Left renal pelvis (tissue), 4 donors: ENCODE measurements around the gene VASH2. TPM values are rescaled to one million over a fixed set of nuclear protein-coding genes. Genes with fewer than 3 reads are reported as not detected.
"Not testable (repeated sequence)": the region's sequence is repeated elsewhere in the genome, so short reads cannot be mapped to it uniquely, and the experiment has no call there.

Source experiments
- DNase-seq, 4 donors: peaks; one replicate each; pipeline ENCODE4 v3.0.0-alpha.2; 2013; ENCODE audit warnings: low read depth in 4 of 4, low spot score in 3 of 4
- polyA plus RNA-seq, 4 donors: library from polyadenylated mRNA; unstranded; fragments of 120-200 nt; gene quantifications; one replicate each; pipeline ENCODE4 v1.2.1, GENCODE V29; 2013; ENCODE audit not compliant: insufficient read length in 4 of 4

VASH2 gene
- polyA plus RNA-seq, 4 donors, result 21.8 to 39.1 (median 28.9) TPM

- DNase-seq, result no peak
Measured at GRCh38 chr1:213017447-213018273, 67.3 kb downstream of the VASH2 start.

GRCh38 chr1:213019450-213019849, 69.1 kb downstream of the VASH2 start:
- no peak for DNase-seq

GRCh38 chr1:213020016-213020415, 69.7 kb downstream of the VASH2 start:
- no peak for DNase-seq

GRCh38 chr1:213027024-213027423, 76.7 kb downstream of the VASH2 start:
- not testable (repeated sequence) for DNase-seq

GRCh38 chr1:213032651-213033050, 82.3 kb downstream of the VASH2 start:
- no peak for DNase-seq

- no peak for DNase-seq
Measured at GRCh38 chr1:213034713-213035112, 84.4 kb downstream of the VASH2 start.

GRCh38 chr1:213035573-213035972, 85.2 kb downstream of the VASH2 start:
- no peak for DNase-seq

Other genes starting within 250 kb of the VASH2 start
- 10 to 100 TPM; 41.2 to 53.3 (median 43.9) TPM for gene NSL1, start 158.8 kb upstream of the VASH2 start, polyA plus RNA-seq
- gene TATDN3, start 158.6 kb upstream of the VASH2 start, polyA plus RNA-seq, result 10 to 100 TPM; 13.0 to 21.1 (median 19.8) TPM
- gene SPATA45, start 102.9 kb upstream of the VASH2 start, polyA plus RNA-seq, result 1 to 10 TPM in 1 of 4 donors, under 1 TPM in 2, not detected in 1; 0.36 to 1.6 (median 0.55) TPM
- gene FLVCR1, start 92.3 kb upstream of the VASH2 start, polyA plus RNA-seq, result 10 to 100 TPM; 14.7 to 30.8 (median 24.0) TPM
- 10 to 100 TPM; 30.1 to 49.8 (median 38.3) TPM for gene ANGEL2, start 65.3 kb downstream of the VASH2 start, polyA plus RNA-seq
- 10 to 100 TPM; 19.8 to 29.8 (median 27.3) TPM for gene RPS6KC1, start 100.7 kb downstream of the VASH2 start, polyA plus RNA-seq